Retina (tissue), 1 donor: ENCODE measurements around the gene HECA.
A peak's percentile ranks its signal among the peaks of the same experiment; 100 is the strongest.
"Not testable (repeated sequence)": the region's sequence is repeated elsewhere in the genome, so short reads cannot be mapped to it uniquely, and the experiment has no call there.

ENCODE experiments used
- DNase-seq: peaks from one replicate; pipeline ENCODE4 v3.0.0-alpha.2; 2016

HECA gene

DNA sequence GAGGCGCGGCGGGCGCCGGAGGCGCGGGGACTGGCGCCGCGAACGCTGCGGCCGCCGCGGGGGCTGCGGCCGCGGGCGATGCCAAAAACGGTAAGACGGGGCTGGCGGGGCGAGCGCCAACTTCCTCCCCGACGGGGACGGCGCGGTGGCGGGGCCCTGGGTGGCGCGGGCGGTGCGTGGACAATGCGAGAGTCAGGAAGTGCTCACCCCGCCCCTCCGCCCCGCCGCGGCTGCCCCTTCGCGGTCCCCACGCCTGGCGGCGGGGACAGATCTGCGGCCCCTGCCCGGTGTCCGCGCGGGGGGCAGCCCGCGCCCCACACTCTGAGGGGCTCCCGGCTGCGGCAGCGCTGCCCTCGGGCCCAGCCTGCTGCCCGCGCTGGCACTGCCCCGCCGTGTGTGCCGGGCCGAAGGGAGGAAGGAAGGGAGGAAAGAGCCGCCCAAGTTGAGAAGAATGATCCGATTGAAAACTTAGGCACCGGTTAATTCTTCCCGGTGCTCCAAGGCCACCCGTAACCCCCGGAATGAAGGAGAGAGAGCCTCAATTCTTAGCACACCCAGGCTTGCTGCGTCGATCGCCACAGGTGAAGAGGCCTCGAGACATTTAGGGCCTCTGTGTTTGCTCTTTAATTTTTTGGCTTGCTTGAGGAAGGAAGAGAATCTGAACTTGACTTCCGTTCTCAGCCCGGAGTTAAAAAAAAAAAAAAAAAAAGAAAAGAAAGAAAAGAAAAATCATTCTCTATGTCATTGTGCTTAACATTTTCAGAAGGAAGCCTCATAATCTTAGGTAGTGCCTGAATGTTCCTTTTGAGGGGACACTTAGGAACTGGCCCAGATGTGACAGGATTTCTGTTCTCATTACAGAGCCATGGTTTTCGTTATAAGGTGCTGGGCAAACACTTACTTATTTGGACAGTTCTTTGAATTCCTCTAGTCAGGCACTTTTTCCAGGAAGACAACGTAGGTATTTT is 982 bp downstream of the HECA start:
- peak; percentile 64 for DNase-seq

DNA sequence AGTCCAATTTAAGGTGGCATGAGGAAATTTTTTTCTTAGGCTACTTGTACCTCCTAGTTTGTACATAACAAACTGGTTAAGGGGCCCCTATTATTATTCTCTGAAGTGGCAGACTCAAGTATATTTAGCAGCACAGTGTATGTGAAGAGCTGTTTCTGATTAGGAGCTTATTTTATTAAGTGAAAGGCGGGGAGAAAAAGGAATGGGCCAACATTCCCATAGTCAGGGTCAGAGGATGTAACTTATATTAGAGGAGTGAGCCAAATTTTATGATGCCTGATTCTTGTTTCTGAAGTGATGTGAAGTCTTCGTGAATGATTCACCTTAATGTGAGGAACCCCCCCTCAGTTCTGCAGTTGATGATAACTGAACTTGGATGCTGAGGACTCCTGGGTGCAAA is 2.8 kb downstream of the HECA start:
- DNase-seq = no peak

DNA sequence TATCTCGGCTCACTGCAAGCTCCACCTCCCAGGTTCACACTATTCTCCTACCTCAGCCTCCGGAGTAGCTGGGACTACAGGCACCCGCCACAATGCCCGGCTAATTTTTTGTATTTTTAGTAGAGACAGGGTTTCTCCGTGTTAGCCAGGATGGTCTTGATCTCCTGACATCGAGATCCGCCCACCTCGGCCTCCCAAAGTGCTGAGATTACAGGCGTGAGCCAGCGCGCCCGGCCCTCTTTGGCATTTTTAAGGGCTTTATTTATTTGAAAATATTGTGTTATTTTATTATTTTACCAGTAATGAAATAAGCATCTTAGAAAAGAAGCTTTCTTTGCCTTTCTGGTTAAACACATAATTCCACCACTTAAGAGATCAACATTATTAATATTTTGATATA is 6.0 kb downstream of the HECA start:
- not testable (repeated sequence) for DNase-seq

DNA sequence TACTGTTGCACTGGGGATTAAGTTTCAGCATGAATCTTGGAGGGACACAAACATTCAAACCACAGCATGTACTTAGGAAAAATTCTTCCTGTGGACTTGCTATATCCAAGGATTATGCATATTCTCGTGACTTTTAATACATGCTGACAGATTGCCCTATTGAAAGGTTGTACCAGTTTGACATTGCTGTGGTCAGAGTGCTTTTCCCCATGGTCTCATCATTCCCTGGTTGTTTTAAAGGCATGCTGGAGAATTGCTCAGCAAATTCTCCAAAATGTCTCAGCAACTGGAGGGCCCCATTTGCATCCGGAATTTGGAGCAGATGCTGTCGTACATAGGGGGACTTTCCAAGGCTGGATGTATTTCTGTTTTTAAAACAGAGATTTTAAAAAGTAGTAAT is 7.4 kb downstream of the HECA start:
- no peak for DNase-seq

DNA sequence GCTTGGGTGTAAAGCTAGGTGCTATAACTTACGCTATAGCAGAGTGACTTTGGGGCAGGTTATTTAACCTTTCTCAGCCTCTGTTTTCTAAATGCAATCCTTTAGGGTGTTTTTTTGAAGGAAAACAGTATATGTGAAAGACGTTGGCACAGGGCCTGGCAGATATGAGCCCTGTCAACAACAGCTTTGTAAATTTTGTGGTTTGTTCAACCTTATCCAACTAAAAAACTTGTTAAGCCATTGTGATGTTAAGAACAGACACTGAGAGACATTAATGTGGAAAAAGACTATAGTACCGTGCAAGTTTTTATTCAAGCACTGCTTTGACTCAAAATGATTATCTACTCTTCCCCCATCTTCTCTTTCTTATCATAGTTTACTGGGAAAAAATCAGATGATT is 8.2 kb downstream of the HECA start:
- no peak for DNase-seq

DNA sequence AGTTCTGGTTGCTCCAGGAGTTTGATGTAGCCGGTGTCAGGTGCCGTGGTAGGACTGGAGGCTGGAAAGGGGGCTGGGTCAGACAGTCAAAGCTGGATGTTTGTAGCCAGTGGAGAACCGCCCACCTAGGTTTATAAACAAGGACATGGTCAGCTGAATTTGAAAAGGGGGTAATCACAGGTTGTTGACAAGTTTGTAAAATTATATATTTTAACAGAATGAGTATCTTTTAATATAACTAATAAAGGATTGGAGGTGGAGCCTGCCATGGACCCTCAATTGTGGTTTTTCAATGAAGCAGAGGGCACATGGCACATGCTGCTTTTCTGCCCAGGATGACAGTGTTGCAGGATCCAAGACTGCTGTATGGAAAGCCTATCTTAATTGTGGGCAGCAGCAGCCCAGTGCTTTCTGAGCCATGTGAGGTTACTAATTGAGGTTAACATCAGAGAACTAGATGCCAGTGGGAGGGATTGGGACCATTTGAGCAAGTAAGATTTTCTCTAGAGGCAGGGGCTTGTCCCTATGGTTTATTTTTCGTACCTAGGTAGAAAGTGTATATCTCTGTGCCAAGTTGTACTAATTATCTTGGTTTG is 9.7 kb downstream of the HECA start:
- DNase-seq = no peak

DNA sequence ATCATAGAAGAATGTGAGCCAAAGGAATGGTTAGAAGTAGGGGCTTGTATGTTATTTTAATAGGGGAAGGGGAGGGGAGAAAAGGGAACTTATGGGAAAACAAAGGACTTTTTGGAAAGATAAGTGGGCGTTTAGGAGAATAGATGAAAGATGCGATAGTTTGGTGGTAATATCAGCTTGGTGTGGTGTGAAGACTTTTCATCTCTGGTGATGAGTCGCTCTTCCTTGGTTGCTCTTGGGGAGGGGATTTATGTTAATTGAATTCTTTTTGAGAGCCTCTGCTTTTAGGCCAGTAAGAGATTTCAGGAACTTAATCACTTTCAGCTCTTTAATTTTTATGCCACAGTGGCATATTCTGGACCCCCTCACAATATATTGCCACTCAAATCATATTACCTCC is 10.8 kb downstream of the HECA start:
- DNase-seq = no peak

DNA sequence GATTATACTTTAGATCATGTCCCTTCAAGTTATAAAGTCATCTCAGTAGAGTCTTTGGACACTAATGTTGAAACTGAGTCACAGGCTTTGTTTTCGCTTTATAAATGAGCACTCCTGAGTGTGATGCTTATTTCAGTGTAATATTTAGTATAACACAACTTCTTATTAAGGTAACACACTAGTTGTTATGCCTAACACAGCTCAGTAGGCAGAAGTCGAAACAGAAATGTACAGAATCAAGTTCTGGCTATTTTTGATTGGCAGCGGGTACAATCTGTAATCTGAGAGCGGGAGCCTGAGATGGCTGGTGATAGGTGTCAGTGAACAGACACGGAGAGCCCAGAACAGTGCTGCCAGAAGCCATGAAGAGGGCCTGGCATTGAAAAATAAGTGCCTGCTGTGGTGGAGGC is 11.4 kb downstream of the HECA start:
- no peak for DNase-seq

DNA sequence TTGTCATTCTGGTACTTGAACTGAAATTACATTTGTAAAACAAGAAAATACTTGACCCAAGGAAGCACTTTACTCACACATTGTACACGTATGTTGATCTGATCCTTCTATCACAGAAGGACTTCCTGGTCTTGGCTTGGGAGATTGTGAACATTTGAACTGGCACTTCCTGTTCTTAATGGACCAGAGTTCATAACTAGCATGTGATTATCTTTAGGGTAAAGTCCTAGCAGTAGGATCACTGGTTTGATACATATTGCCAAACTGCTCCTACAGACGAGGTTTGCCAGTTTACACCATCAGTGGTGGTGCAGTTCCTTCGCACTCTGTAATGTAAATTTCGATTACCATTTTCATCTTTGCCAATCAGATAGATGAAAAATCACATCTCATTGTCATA is 12.7 kb downstream of the HECA start:
- DNase-seq = no peak

DNA sequence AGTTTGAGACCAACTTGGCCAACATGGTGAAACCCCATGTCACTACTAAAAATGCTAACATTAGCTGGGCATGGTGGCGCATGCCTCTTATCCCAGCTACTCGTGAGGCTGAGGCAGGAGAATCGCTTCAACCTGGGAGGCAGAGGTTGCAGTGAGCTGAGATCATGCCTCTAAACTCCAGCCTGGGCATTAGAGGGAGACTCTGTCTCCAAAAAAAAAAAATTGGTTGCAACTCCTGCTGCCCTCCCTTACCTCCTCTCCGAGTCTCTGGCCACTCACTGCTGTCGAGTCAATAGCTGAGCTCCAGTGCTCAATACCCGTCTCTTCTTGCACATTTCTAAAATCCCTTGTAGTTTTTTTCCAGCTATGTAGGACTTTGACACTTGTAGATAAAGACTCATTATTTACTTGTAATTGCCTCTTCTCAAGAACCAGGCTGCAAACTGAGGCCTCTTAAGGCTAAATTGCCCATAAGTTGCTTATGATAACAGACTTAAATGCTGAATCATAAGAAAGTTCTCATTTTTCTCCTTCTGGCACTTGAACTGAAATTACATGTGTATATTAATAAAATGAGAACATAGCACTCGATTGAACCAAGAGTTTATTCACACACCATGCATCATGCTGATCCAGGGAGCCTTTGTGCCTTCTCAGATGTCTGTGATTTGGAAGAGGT is 13.8 kb downstream of the HECA start:
- no peak for DNase-seq

DNA sequence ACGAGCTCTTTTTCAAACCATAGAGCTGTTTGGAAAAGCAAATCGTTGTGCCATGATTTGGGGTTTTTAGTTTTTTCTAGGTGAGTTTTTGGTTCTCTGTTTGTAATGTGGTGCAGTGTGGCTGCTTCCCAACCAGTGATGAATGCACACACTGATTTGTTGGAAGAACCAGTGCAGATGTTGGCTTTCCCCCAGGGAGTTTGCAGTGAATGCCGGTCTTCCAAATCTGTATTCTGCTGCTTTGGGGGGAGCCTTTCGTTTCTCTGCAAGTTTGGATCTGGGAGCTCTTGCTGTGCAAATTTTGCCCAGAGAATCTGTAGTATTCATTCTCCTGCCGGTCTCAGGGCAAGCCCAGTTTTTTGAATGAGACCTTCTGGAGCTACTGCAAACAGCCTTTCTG is 14.5 kb downstream of the HECA start:
- DNase-seq = no peak

DNA sequence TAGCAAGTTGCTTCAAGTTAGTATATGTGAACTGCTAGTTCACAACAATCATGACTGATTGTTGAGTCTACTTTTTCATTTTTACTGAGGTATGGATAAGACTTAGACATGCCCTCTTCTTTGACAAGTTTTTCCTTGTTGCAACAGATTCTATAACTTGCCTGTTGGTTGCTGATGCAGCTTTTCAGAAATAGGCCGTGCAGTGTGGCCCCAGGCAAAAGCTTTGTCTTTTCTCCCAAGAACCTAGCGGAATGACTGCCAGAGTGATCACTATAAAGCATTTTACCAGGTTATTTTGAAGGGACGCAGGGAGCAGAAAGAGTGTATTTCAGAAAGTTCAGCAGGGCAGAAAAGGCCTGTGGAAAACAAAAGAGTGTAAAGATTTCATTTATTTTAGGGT is 16.0 kb downstream of the HECA start:
- no peak for DNase-seq

DNA sequence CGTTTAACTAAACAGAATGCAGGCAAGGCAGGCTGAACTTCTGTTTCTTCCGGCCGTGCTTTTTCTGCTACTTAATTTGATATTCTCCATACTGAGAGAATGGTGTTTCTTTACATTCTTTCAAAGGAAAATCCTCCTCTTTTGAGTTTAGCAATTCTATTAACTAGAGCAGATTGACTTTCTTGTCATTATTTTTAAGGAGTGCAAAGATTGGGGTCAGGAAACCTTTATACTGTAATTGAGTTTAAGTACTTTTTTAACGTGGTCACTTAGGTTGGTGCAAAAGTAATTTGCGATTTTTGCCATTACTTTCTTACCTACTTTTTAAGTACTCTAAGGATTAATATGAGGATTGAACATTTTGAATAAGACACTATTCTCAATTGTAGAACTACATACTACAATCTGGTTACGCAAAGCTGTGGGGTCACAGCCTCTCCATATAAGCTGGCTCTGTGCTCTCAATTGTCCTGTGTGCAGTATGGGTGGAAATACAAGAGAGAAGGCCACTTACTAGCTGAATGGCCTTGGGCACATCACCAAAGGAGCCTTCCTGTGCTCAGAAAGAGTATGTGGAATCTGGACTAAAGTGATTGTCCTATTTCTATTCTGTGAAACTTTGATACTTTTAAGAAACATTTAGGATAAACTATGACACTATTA is 16.7 kb downstream of the HECA start:
- DNase-seq = no peak

DNA sequence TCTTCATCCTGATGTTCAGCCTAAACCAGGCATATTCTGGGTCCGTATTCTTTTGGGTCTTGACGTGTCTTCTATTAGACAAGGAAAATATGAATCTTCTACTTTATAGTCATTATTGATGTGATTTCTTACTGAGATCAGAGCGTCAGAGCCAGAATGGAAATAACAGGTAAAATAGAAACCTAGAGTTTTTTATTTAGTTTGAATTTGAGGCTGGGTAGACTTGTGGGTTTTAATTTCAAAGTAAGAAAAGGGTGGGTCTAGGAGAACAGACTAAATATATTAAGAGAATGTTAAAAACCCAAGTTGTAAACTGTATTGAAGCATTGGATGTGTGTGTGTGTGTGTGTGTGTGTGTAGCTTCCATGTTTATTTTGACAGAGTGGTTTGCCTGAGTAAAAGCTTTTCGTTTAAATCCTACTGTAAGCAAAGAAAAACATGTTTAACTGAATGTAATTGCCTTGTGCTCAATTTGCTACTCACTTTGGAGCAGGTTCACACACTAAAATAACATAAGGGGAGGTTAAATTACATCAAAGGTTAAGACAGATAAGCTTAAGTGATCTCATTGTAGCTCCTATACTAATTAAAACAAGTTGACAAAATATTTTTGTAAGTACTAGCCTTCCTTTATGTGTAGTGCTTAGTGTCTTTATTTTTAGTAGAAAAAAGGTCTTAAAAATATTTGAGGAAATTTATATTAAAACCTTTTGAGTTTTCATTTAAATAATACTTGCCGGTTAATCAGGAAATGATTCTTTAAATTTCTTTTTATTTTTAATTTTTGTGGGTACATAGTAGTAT is 17.4 kb downstream of the HECA start:
- no peak for DNase-seq

DNA sequence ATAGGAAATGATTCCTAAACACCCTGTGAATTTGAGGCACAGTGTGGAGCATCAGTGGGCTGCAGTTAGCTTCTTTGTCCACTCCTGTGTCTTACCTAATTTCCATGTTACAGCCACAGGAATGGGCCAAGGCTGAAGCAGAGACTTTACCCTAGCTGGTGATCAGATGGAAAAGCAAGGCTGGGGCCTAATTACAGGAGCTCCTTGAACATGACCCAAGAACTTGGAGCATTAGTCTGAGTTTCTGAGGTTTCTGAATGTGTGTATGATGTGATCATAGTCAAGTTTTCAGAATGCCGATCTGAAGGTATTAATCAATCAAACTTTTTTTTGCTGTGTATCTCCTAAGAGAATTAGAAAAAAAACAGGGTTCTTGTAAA is 18.0 kb downstream of the HECA start:
- no peak for DNase-seq

DNA sequence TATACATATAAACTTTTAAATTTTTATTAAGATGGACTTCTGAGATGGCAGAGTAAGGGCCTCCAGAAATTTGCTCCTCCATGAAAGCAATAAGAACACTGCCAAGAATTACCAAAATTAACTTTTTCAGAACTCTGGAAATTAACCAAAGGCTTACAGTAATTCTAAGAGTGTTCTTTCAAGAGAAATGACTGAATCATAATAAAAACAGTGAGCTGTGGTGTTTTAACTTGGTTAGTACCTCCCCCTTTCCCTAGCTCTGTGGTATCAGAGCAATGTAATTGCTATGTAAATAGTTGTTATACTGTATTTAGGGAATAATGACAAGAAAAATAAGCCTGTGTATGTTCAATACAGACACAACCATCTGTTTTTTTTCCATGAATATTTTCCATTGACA is 19.0 kb downstream of the HECA start:
- no peak for DNase-seq

DNA sequence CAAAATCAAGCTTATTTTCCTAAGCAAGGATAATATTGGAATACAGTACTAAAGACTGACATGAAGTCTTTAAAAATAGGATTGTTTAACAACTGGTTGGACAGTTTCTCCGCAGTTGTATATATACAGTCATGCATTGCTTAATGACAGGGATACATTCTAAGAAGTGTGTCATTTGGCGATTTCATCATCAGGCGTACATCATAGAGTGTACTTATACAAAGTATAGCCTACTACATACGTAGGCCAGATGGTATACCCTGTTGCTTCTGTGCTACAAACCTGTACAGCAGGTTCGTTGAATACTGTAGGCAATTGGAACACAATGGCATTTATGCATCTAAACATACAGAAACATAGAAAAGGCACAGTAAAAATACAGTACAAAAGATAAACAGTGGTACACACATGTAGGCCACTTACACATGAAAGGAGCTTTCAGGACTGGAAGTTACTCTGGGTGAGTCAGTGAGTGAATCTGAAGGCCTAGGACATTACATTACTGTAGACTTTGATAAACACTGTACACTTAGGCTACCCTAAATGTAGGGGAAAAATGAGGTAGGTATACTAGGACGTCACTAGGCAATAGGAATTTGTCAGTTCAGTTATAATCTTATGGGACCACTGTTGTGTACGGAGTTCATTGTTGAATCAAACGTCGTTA is 20.1 kb downstream of the HECA start:
- no peak for DNase-seq

DNA sequence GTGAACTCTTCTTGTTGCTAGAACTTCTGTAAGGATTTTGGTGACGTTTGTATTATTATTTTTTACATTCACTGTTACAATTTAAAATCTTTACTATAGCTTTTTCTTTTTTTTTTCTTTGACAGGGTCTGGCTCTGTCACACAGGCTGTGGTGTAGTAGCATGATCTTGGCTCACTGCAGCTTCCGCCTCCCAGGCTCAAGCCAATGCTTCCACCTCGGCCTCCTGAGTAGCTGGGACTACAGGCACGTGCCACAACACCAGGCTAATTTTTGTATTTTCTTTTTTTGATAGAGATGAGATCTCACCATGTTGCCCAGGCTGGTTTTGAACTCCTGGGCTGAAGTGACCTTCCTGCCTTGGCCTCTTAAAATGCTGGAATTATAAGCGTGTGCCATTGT is 21.2 kb downstream of the HECA start:
- no peak for DNase-seq

DNA sequence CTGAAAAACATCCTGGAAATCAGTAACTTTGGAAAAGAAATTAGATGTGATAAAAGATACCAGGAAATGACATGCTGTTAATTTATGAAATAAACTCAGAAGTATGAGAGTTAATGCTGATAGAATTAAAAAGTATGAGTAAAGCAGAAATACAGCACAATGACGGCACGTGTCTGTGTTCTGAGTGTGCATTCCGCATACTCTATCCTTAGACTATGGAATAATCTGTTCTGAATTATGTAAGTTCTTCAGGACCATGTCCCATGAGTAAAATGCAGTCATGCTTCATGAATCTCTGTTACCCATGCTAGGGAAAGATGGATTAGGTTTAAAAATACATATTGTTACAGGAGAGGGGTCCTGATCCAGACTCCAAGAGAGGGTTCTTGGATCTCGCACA is 21.7 kb downstream of the HECA start:
- no peak for DNase-seq

DNA sequence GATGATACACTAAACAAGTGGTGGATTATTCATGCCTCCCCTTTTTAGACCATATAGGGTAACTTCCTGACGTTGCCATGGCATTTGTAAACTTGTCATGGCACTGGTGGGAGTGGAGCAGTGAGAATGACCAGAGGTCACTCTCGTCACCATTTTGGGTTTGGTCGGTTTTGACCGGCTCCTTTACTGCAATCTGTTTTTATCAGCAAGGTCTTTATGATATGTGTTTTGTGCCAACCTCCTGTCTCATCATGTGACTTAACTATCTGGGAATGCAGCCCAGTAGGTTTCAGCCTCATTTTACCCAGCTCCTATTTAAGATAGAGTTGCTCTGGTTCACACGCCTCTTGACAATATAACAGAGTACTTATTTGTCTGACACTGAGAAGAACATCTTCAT is 22.2 kb downstream of the HECA start:
- not testable (repeated sequence) for DNase-seq

DNA sequence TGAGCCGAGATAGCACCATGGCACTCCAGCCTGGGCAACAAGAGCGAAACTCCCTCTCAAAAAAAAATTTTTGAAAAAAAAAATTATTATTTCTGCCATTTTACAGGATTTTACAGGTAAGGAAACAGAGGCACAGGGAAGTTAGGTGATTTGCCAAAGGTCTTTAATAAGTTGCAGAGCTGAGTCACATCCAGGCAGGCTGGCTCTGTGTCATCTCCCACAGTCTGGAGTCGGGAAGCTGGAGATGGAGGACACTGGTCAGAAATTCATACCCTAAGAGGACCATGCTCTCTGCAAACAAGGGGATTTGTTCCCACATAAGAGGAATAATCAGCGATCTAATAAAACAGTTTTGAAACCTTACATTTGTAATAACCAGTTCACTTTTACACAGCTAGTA is 24.1 kb downstream of the HECA start:
- DNase-seq = no peak

DNA sequence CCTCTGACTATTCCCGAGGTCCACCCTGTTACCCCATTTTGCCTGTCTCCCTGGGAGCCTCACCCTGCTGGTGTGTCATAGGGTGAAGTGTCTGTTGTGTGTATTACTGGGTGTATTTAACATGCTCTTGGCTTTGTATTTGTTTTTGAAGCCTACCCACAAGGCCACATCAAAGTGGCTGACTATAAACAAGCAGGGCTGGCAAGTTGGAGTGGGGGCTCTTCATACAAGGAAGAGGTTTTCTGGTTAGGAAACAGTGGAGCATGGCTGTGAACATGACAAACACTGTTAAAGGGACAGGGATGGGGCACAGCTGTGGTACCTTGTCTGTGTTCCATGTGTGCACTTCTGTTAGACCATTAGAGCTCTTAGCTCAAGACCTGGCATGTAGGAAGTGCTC is 26.3 kb downstream of the HECA start:
- no peak for DNase-seq
